K562 (cell line): ENCODE data around the gene FLAD1. TPM values are rescaled to one million over a fixed set of nuclear protein-coding genes. Genes with fewer than 3 reads are reported as not detected.

ENCODE experiments used
- CHD7 ChIP-seq: fragments of 200-600 bp; sonication (generic); IDR thresholded peaks from one replicate; pipeline ENCODE4 v1.6.1; 2012; ENCODE audit warnings: mild to moderate bottlenecking, low read depth, low read length, inconsistent platforms
- REST ChIP-seq, 2 experiments: fragments of 450-650 bp; formaldehyde crosslinking in 1 of 2; IDR thresholded peaks; 2 replicates each; pipeline versions ENCODE4 v1.4.0 to v1.6.1; 2014 to 2020; ENCODE audit warnings: mild to moderate bottlenecking in 2 of 2, borderline replicate concordance in 1 of 2, low read depth in 1 of 2
- THRA ChIP-seq: fragments of 450-650 bp; IDR thresholded peaks from 2 replicates; pipeline ENCODE4 v1.6.1; 2017; ENCODE audit warnings: mild to moderate bottlenecking, moderate library complexity
- polyA plus RNA-seq, 8 experiments: library from polyadenylated mRNA; depleted of rRNA in 4 of 8; stranded (reverse) in 5 of 8; unstranded in 3 of 8; fragments of >200 nt; fragmentation: Nextera tagmentation in 2 of 8; fragmentation: Illumina TruSeq in 1 of 8; extraction: Ambion mirVana in 2 of 8; extraction: Trizol in 1 of 8; gene quantifications; 2 replicates each; pipeline versions ENCODE4 v1.2.1 to v1.2.3, GENCODE V29; 2011 to 2014; ENCODE audit warnings: inconsistent platforms in 1 of 8, missing spikeins in 1 of 8
- total RNA-seq, 7 experiments: library from RNA; depleted of rRNA in 6 of 7; stranded (reverse); fragments of >200 nt in 6 of 7; fragmentation: Illumina TruSeq in 2 of 7; extraction: Trizol in 2 of 7; gene quantifications; 2 replicates each; pipeline versions ENCODE4 v1.2.1 to v1.2.3, GENCODE V29; 2011 to 2021; ENCODE audit warnings: low replicate concordance in 1 of 7

Gene FLAD1
- total and polyA plus RNA-seq, 9 of the 15 experiments (the other 6 are each of a cell fraction or from before 2014, with no cell fraction given): 24.9 to 85.8 (median 67.0) TPM

- TF ChIP-seq REST (IDR thresholded peaks at IDR 0.05; ENCODE audit: borderline replicate concordance) (peak; percentile 81), REST (CRISPR knock-in tag; IDR thresholded peaks at IDR 0.05; ENCODE audit: low read depth) (no peak), THRA (no peak), CHD7 (no peak)
Observed at GRCh38 chr1:154998818-154999570, 15.8 kb downstream of the FLAD1 start (continued).
